Omental fat pad (tissue), 4 donors: ENCODE results near the gene MMP2. TPM values are rescaled to one million over a fixed set of nuclear protein-coding genes. Genes with fewer than 3 reads are reported as not detected.
A peak's percentile ranks its signal among the peaks of the same experiment; 100 is the strongest.

Source experiments
- ATAC-seq: fragments of 150-250 bp; one replicate; pipeline ENCODE4 v1.9.1; 2016; ENCODE audit warnings: mild to moderate bottlenecking, moderate library complexity; ENCODE audit not compliant: low FRiP score
- DNase-seq: peaks from one replicate; pipeline ENCODE4 v3.0.0-alpha.2; 2019; ENCODE audit warnings: low spot score
- total RNA-seq, 4 donors: library from RNA; depleted of rRNA; stranded (reverse); fragments of >200 nt; gene quantifications; one replicate each; pipeline ENCODE4 v1.1.0, GENCODE V29; 2016
- TF ChIP-seq, protein P1 (sequence below), 3 donors: fragments of 450-650 bp; IDR thresholded peaks; one replicate each; pipeline ENCODE4 v1.5.1; 2016 to 2017; ENCODE audit warnings: antibody characterized with exemption in 3 of 3, mild to moderate bottlenecking in 3 of 3, moderate library complexity in 2 of 3

Gene MMP2
- total RNA-seq, 4 donors from 2014 or later: 217 to 549 (median 381) TPM

DNA sequence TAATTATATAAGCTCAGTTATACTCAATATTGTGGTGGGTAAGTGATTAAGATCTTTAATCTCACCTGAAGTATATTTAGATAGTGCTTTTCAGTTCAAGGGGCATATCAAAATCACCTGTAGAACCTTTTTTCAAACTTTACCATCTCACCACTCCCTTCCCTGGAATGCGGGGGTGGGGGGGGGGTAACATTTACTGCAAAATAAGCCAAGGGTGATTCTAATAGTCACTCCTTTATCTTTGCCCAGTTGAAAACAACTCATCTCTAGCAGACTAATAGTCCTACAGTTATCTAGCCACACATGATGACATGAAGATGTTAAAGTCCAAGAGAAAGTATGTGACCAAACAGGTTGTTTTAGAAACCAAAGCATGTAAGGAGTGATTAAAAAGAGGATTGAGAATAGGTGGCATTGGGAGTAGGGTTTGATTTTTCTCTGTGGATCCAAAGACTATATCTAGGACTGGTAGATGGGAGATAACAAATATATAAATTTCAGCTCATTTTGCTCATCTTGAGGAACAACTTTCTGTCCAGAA lies 51.4 kb downstream of the MMP2 start:
- no peak for DNase-seq
- no peak for ATAC-seq
- TF ChIP-seq, protein P1, sequence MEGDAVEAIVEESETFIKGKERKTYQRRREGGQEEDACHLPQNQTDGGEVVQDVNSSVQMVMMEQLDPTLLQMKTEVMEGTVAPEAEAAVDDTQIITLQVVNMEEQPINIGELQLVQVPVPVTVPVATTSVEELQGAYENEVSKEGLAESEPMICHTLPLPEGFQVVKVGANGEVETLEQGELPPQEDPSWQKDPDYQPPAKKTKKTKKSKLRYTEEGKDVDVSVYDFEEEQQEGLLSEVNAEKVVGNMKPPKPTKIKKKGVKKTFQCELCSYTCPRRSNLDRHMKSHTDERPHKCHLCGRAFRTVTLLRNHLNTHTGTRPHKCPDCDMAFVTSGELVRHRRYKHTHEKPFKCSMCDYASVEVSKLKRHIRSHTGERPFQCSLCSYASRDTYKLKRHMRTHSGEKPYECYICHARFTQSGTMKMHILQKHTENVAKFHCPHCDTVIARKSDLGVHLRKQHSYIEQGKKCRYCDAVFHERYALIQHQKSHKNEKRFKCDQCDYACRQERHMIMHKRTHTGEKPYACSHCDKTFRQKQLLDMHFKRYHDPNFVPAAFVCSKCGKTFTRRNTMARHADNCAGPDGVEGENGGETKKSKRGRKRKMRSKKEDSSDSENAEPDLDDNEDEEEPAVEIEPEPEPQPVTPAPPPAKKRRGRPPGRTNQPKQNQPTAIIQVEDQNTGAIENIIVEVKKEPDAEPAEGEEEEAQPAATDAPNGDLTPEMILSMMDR (IDR thresholded peaks at IDR 0.05): no peak

GRCh38 chr16:55532227-55532626 lies 53.2 kb downstream of the MMP2 start:
- ATAC-seq: no peak
- TF ChIP-seq, protein P1 (IDR thresholded peaks at IDR 0.05): no peak
- DNase-seq: no peak

DNA sequence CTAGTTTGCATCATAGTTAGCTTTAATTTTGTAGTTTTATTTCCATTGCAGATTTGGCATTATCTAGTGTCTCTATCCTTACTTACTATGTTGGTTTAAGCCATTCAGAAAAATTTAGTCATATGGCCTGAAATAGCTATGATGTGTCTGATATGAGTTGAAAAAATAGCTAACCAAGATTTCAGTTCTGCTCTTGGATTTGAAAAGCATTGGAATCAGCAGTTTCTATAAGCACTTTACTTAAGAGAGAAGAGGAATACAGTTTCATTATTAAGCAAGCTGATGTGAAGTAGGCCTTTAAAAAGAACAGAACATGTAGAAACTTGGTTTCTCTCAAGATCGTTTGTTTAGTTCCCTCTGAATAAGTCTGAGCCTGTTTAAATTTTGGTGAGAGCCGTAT lies 55.8 kb downstream of the MMP2 start:
- DNase-seq: no peak
- TF ChIP-seq, protein P1 (IDR thresholded peaks at IDR 0.05): no peak
- no peak for ATAC-seq

DNA sequence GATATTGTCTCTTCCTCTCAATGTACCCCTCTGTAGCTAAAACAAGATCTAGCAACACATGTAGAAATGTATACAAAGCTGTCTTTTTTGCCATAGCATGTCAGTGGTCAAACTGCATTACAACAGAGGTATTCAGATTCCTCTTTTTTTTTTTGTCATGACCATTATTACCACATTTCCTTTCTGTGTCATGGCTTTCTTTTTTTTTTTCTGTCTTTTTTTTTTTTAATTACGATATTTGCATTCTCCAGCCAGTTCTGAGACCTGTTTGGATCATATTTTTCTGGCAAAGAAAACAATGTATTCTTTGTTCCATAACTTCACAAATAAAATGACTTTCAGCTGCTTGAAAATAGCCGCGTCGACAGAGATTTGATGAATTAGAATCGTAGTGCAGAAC lies 60.1 kb downstream of the MMP2 start:
- TF ChIP-seq, protein P1 (IDR thresholded peaks at IDR 0.05): no peak
- ATAC-seq (no peak), DNase-seq (no peak)

GRCh38 chr16:55539488-55539887 lies 60.5 kb downstream of the MMP2 start:
- ATAC-seq: no peak
- TF ChIP-seq, protein P1 (IDR thresholded peaks at IDR 0.05): no peak

GRCh38 chr16:55540221-55540620 lies 61.2 kb downstream of the MMP2 start:
- DNase-seq (no peak), ATAC-seq (no peak)
- TF ChIP-seq, protein P1 (IDR thresholded peaks at IDR 0.05): no peak

More at GRCh38 chr16:55539488-55539887, 60.5 kb downstream of the MMP2 start:
- DNase-seq: no peak

GRCh38 chr16:55542459-55543082 lies 63.6 kb downstream of the MMP2 start:
- ATAC-seq (peak; percentile 37), DNase-seq (no peak)
- TF ChIP-seq, protein P1 (IDR thresholded peaks at IDR 0.05): no peak
